ENCODE results near the gene ZNF205. TPM values are rescaled to one million over a fixed set of nuclear protein-coding genes. Genes with fewer than 3 reads are reported as not detected.
A peak's percentile ranks its signal among the peaks of the same experiment; 100 is the strongest.

Gene ZNF205
- total and polyA plus RNA-seq, 9 of the 15 experiments (the other 6 are each of a cell fraction or from before 2014, with no cell fraction given): 2.4 to 11.8 (median 5.1) TPM; not detected in 2

- TF ChIP-seq TOE1 (IDR thresholded peaks at IDR 0.05; ENCODE audit: borderline replicate concordance) (0 out of 2 replicates have a peak, but pooled peaks have one; percentile 23), TOE1 (CRISPR knock-in tag; IDR thresholded peaks at IDR 0.05; ENCODE audit: borderline replicate concordance, low read depth) (no peak), VEZF1 (CRISPR knock-in tag; IDR thresholded peaks at IDR 0.05) (peak; percentile 70), MAFF (IDR thresholded peaks at IDR 0.05; ENCODE audit: low read length) (no peak), TCF3 (CRISPR knock-in tag; IDR thresholded peaks at IDR 0.05) (no peak), POLR2B (IDR thresholded peaks at IDR 0.05; ENCODE audit: low read depth, partially characterized antibody) (peak; percentile 42), NRF1 (conservative IDR thresholded peaks at IDR 0.05 in 1 of 2, IDR thresholded peaks at IDR 0.05 in 1 of 2) (peak in 1 of 2 experiments; percentile 16; a peak in 1 of 4 replicates), IRF2 (CRISPR knock-in tag; IDR thresholded peaks at IDR 0.05) (no peak), ERF (CRISPR knock-in tag; IDR thresholded peaks at IDR 0.05) (no peak), ZBTB43 (CRISPR knock-in tag; IDR thresholded peaks at IDR 0.05) (no peak), KLF6 (CRISPR knock-in tag; IDR thresholded peaks at IDR 0.05; ENCODE audit: borderline replicate concordance) (no peak), KDM2B (CRISPR knock-in tag; IDR thresholded peaks at IDR 0.05) (peak; percentile 34; the same call in 1 of the 2 replicates), HNRNPH1 (optimal IDR thresholded peaks at IDR 0.05; ENCODE audit: low read depth, low read length) (no peak), SRSF7 (optimal IDR thresholded peaks at IDR 0.05; ENCODE audit: low read depth, low read length) (no peak), RBFOX2 (IDR thresholded peaks at IDR 0.05; ENCODE audit: low read depth, low read length) (peak; percentile 55; the same call in 1 of the 2 replicates), ARID1B (IDR thresholded peaks at IDR 0.05) (0 out of 2 replicates have a peak, but pooled peaks have one; percentile 8), POLR2G (IDR thresholded peaks at IDR 0.05; ENCODE audit: low read depth, low read length) (peak; percentile 61; the same call in 1 of the 2 replicates), ZNF778 (CRISPR knock-in tag; IDR thresholded peaks at IDR 0.05) (no peak), L3MBTL2 (IDR thresholded peaks at IDR 0.05) (peak; percentile 78), NFE2L1 (tag; IDR thresholded peaks at IDR 0.05; ENCODE audit: borderline replicate concordance, low read depth) (no peak), NFE2 (IDR thresholded peaks at IDR 0.05; ENCODE audit: low read depth) (no peak), CREM (IDR thresholded peaks at IDR 0.05; ENCODE audit: low read depth) (0 out of 2 replicates have a peak, but pooled peaks have one; percentile 16), MTA3 (IDR thresholded peaks at IDR 0.05; ENCODE audit: borderline replicate concordance) (peak; percentile 19; the same call in 1 of the 2 replicates)
- TF ChIP-seq, protein P1, sequence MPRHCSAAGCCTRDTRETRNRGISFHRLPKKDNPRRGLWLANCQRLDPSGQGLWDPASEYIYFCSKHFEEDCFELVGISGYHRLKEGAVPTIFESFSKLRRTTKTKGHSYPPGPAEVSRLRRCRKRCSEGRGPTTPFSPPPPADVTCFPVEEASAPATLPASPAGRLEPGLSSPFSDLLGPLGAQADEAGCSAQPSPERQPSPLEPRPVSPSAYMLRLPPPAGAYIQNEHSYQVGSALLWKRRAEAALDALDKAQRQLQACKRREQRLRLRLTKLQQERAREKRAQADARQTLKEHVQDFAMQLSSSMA (CRISPR knock-in tag; IDR thresholded peaks at IDR 0.05): 0 out of 2 replicates have a peak, but pooled peaks have one; percentile 28
Measured at GRCh38 chr16:3099732-3100499, 12.5 kb upstream of the ZNF205 start (continued).
